LNCaP clone FGC (cell line): ENCODE data around the gene LAPTM5.

Experiments
- DNase-seq: peaks from one replicate; pipeline ENCODE4 v3.0.0-alpha.2; 2011; ENCODE audit warnings: low read depth
- H3K4me3 ChIP-seq: 2 replicates; pipeline ENCODE4 v1.5.1; 2011; ENCODE audit warnings: mild to moderate bottlenecking, low read depth, low read length, control low read depth
- TF ChIP-seq, protein P1 (sequence below): IDR thresholded peaks from 2 replicates; pipeline ENCODE4 v1.5.1; 2012; ENCODE audit warnings: mild to moderate bottlenecking; ENCODE audit not compliant: control insufficient read depth, insufficient read depth; ENCODE audit errors: extremely low read depth

LAPTM5 gene

DNA sequence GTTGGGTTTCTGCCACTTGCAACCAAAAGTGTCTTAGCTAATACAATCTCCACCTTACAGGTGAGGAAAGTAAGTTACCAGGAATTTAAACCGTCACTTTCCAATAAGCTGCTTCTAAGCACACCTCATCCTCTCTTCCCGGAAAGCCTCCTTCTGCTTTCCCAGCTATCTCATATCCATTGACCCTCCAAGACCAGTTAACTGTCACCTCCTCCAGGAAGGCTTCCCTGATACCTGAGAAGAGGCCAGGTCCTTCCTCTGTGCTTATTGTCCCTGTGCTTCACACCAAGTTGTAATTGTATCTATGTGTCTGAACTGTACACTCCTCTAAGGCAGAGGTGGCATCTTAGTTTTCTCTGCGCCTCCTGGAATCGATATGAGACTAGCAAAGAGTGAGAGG lies 23.0 kb downstream of the LAPTM5 start:
- no peak for DNase-seq
- TF ChIP-seq, protein P1, sequence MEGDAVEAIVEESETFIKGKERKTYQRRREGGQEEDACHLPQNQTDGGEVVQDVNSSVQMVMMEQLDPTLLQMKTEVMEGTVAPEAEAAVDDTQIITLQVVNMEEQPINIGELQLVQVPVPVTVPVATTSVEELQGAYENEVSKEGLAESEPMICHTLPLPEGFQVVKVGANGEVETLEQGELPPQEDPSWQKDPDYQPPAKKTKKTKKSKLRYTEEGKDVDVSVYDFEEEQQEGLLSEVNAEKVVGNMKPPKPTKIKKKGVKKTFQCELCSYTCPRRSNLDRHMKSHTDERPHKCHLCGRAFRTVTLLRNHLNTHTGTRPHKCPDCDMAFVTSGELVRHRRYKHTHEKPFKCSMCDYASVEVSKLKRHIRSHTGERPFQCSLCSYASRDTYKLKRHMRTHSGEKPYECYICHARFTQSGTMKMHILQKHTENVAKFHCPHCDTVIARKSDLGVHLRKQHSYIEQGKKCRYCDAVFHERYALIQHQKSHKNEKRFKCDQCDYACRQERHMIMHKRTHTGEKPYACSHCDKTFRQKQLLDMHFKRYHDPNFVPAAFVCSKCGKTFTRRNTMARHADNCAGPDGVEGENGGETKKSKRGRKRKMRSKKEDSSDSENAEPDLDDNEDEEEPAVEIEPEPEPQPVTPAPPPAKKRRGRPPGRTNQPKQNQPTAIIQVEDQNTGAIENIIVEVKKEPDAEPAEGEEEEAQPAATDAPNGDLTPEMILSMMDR = no peak

DNA sequence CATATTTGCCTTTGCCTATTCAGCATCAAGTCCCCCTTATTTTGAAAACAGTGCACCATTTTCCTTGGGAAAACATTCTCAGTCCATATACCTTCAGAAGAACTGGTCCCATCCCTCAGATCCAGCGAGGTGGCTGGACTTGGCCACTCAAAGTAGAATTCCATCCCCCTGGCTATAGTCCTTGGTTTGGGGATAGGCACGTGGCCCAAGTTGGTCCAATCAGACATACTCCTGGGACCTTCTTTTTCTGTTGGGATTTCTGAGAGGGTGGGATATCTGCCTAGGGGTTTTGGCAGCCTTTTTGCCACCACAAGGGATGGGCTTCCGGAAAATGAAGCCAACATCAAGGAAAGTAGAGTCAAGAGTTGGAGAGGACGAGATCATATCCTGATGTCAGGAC lies 23.5 kb downstream of the LAPTM5 start:
- H3K4me3 ChIP-seq = no peak overlapping the region
- TF ChIP-seq, protein P1 = no peak
- DNase-seq = no peak

More for the DNA sequence above, 23.0 kb downstream of the LAPTM5 start:
- H3K4me3 ChIP-seq = no peak overlapping the region

DNA sequence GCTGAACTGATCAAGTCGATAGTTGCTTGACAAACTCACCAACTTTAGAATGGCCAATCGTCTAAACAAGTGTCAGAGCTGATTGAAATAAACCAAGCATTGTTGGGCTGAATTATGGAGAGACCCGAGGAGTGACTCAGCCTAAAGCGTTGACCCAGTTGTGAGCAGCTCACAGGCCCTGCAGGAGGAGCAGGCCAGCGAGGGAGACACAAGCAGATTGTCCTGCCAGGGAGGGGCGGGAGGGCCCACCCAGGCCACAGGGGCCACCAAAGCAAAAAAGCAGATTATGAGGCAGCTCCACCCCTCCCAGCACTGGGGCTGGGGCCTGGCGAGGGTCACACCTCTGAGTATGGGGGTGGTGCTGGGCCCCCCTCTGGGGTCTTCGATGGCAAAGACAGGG lies 24.1 kb downstream of the LAPTM5 start:
- no peak overlapping the region for H3K4me3 ChIP-seq
- TF ChIP-seq, protein P1 = no peak
- DNase-seq = no peak

DNA sequence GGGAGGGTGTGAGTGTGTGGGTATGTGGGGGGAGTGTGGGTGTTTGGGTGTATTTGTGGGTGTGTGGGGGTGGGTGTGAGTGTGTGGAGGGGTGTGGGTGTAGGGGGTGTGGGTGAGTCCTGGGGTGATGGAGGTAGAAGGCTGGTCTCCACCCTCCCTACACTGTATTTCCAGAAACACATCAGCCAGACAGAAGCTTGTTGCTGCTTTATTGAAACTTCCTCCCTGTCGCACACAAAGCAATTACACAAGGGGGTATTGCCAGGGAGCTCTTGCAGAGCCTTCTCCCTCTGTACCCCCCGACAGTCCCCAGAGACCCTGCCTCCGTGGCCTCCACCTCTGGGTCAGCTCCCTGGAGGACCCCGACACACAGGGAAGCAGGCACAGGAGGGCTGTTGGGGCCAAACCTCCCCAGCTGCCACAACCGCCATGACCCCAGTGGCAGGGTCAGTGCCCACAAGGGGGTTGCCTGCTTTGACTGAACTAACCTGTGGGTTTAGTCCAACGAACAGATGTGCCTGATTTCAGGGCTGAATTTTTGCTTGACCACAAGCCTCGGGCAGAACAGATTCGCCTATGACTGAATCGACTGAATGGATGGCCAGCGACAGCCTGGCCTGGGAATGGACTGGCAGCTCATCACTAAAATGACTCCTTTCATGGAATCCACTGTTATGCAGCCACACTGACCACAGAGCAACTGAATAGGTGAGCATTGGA lies 25.1 kb downstream of the LAPTM5 start:
- no peak for DNase-seq
- H3K4me3 ChIP-seq = no peak overlapping the region
- TF ChIP-seq, protein P1 = no peak

DNA sequence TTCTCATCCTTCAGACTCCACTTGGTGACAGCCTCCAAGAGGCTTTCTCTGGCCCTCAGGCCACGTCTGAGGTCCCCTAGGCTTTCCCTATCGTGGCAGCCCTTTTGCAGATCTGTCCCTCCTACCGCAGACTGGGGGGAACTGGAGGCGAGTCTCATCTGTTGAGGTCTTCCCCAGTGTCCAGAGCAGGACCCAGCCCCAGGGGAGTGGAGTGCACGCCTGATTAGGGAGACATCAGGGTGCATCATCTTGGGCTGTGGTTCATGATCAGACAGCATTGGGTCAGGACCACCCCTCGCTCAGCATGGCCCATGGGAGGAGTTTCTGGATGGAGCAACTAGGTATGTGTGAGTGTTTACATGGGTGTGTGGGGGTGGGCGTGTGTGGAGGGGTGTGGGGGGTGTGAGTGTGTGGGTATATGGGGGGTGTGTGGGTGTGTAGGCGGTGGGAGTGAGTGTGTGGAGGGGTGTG lies 25.7 kb downstream of the LAPTM5 start:
- no peak overlapping the region for H3K4me3 ChIP-seq
- TF ChIP-seq, protein P1 = no peak
- DNase-seq = no peak

DNA sequence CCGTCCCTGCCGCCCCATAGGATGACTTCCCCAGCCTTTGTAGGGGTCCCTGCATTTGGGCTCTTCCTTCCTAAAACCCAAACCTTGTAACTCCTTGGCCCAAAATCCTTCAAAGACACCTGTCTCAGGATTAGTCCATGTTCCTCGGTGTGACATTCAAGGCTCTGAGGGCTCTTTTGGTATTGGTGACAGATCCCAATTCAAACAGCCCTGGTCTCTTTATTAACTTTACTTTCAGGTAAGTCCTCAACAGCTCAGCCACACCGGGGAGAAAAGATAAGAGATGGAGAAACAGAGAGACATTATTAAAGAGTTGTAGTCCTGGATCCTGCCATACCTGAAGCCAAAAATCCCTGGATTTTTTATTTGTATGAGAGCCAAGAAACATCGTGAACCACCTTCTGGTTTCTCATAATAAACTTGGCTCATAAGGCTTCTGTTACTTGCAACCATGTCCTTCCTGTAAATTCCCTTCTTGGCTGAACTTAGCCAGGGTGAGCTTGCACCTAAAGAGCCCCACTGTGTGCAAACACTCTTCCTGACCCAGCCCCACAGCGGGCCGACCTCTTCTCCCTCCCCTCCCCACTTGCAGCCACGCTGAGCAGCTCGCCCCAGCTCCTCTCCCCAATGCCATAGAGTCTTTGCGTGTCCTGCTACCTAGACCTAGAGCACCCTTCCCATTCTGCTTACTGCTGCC lies 26.3 kb downstream of the LAPTM5 start:
- DNase-seq = no peak
- no peak overlapping the region for H3K4me3 ChIP-seq
- TF ChIP-seq, protein P1 = no peak
